Smooth muscle cell of bladder (primary cell): ENCODE results near the gene CD19. TPM values are rescaled to one million over a fixed set of nuclear protein-coding genes. Genes with fewer than 3 reads are reported as not detected.

Source experiments
- total RNA-seq: library from RNA; depleted of rRNA; stranded (reverse); fragments of >200 nt; gene quantifications from 2 replicates; pipeline ENCODE4 v1.2.3, GENCODE V29; 2014

CD19 gene
- not detected in 2 replicates for total RNA-seq

DNA sequence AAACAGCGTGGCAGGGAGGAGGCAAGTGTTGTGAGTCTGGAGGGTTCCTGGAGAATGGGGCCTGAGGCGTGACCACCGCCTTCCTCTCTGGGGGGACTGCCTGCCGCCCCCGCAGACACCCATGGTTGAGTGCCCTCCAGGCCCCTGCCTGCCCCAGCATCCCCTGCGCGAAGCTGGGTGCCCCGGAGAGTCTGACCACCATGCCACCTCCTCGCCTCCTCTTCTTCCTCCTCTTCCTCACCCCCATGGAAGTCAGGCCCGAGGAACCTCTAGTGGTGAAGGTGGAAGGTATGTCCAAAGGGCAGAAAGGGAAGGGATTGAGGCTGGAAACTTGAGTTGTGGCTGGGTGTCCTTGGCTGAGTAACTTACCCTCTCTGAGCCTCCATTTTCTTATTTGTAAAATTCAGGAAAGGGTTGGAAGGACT, at the start of gene CD19:
Gene CD19 (plus strand): TSS at position 171 of the 425 bp plus-strand sequence. CDS start 30 bp downstream, at position 201.

DNA sequence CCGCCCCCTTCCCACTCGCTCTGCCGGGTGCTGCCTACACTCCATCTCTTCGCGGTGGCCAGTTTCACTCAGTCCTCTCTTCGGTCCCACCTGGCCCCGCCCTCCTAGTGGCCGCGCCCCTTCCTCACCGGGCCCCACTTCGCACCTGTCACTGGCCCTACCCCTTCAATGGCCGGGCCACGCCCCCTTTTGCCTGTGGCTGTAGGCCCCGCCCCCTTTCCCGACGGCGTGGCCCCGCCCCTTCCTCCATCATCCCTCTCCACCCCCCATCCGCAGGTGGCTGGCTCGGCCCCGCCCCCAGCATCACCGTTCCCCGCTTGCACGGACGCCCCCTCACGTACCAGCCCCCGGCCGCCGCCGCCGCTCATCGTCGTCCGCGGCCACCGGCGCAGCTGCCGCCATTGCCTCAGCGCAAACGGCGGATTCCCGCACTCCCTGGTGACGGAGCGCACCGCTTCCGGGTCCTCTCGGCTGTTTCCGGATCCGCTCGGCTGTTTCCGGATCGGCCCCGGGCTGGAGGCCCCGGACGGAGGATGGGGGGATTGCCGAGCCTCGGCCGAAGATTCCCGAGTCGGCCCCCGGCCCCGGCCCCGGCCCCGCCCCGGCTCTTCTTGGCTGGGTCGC, 6.9 kb upstream of the CD19 start, which contains the start of gene RABEP2:
Gene RABEP2 (minus strand): TSS at position 477 of the 624 bp plus-strand sequence. CDS start 75 bp downstream, at position 402.

DNA sequence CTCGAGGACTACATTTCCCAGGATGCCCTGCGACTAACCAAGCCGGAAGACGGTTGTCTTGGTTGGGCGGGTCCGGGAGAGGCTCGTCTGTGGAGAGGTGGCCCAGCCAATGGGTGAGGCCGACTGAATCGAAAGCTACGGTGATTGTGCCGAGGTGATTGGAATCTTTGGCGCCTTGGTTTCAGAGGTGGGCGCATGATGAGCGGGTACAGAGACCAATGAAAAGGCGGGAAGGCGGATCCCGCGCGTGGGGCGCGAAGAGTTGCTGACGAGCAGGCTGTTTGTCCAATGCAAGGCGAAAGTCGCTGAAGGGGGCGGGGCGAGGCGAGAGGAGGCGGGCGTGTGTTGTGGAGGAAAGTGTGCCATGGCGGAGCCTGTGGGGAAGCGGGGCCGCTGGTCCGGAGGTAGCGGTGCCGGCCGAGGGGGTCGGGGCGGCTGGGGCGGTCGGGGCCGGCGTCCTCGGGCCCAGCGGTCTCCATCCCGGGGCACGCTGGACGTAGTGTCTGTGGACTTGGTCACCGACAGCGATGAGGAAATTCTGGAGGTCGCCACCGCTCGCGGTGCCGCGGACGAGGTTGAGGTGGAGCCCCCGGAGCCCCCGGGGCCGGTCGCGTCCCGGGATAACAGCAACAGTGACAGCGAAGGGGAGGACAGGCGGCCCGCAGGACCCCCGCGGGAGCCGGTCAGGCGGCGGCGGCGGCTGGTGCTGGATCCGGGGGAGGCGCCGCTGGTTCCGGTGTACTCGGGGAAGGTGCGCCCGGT, 19.1 kb downstream of the CD19 start, which contains the start of gene NFATC2IP:
Gene NFATC2IP (plus strand): TSS at position 290 of the 762 bp plus-strand sequence. CDS start 75 bp downstream, at position 365.

DNA sequence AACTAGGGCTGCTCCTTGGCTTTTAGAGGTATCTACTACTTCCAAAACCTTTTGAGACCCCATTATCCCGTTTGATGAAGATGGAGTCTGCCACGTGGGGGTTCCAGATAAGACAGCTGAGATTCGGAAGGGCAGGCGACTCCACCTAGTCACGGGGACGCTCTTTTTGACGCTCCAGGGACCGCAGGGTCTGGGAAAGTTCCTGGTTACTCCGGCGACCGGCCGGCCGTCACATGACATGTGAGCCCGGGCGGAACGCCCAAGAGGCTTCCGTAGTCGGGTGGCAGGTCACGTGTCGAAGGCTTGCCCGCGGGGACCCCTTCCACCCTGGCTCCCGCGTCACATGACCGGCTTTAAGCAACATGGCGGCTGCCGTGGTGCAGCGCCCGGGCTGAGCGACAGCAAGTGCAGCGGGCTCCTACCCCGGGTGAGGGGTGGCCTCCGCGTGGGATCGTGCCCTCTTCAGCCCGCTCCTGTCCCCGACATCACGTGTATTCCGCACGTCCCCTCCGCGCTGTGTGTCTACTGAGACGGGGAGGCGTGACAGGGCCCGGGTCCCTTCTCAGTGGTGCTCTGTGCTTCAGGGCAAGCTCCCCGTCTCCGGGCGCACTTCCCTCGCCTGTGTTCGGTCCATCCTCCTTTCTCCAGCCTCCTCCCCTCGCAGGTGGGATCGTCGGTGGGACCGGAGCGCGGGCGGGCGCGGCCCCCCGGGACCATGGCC, 42.8 kb downstream of the CD19 start, which contains the start of gene SPNS1:
Gene SPNS1 (plus strand): TSS at position 342 of the 721 bp plus-strand sequence. CDS start 374 bp downstream, at position 716.

DNA sequence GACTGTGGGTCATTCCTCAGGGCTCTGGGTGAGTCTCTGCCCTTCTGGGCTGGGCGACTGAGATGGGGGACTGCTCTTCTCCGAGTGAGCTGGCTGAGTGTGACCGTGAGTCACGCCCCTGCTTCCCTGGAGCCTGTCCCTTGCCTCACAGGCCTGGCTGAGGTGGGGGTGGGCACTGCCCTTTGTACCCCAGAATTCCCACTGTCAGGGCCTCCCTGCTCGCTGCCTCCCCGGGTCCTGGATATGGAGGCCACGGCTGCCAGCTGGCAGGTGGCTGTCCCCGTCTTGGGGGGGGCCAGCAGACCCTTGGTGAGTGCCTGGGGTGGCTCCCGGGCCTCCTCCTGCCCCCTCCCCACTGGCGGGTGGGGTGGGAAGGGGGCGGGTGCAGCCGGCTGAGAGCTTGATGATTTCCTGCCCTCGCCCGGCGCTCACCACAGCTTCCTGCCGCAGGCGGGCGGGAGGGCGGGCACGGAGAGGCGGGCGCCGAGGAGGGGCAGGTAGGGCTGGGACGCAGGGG, 52.9 kb downstream of the CD19 start, which contains the start of gene LAT:
Gene LAT (plus strand): TSS at position 434 of the 517 bp plus-strand sequence. CDS start 366 bp downstream, outside the sequence.

Other genes starting within 250 kb of the CD19 start
- 125 and 217 TPM in 2 replicates for gene EIF3C, start 220.5 kb upstream of the CD19 start, total RNA-seq
- gene NPIPB9, start 180.2 kb upstream of the CD19 start, total RNA-seq: 0.71 and 1.4 TPM in 2 replicates
- gene ATXN2L, start 109.0 kb upstream of the CD19 start, total RNA-seq: 26.6 and 27.4 TPM in 2 replicates
- 108 and 110 TPM in 2 replicates for gene TUFM, start 85.6 kb upstream of the CD19 start, total RNA-seq
- gene SH2B1, start 68.1 kb upstream of the CD19 start, total RNA-seq: 7.3 and 10.6 TPM in 2 replicates
- 0.28 and 0.46 TPM in 2 replicates for gene ATP2A1, start 53.5 kb upstream of the CD19 start, total RNA-seq
- gene RABEP2, start 6.7 kb upstream of the CD19 start, total RNA-seq: 24.7 and 28.2 TPM in 2 replicates
- 12.7 and 12.8 TPM in 2 replicates for gene NFATC2IP, start 19.0 kb downstream of the CD19 start, total RNA-seq
- 26.3 and 39.0 TPM in 2 replicates for gene SPNS1, start 42.8 kb downstream of the CD19 start, total RNA-seq
- 0.14 and 1.8 TPM in 2 replicates for gene LAT, start 53.1 kb downstream of the CD19 start, total RNA-seq